Measurements from ENCODE around the gene CCDC127. TPM values are rescaled to one million over a fixed set of nuclear protein-coding genes. Genes with fewer than 3 reads are reported as not detected.

The CCDC127 gene
- polyA plus RNA-seq, 3 donors, result 0.68 to 1.5 (median 0.85) TPM

- peaks cover 46 to 47% of the 10 kb centered on the region in 2 donors for H3K36me3 Mint-ChIP-seq
- Histone ChIP-seq H3K9me3 (replicated peaks in 1 of 2; ENCODE audit: control insufficient read depth in 1 of 2, insufficient read depth in 1 of 2, low read length in 2 of 2) (no peaks in the 10 kb centered on the region), H3K27me3 (ENCODE audit: control insufficient read depth in 2 of 2, insufficient read depth in 2 of 2, low read length in 2 of 2) (no peaks in the 10 kb centered on the region), H3K27ac (ENCODE audit: low read depth in 1 of 2, low read length in 2 of 2) (no peak overlapping the region), H3K79me2 (ENCODE audit: insufficient read depth, low read length) (no peaks in the 10 kb centered on the region), H2AFZ (ENCODE audit: insufficient read depth, low read depth, low read length, poor library complexity, severe bottlenecking) (no peak overlapping the region), H3K4me1 (ENCODE audit: control insufficient read depth in 1 of 2, insufficient read depth in 2 of 2, low read length in 2 of 2) (no peaks in the 10 kb centered on the region), H3K36me3 (replicated peaks in 1 of 2; ENCODE audit: control insufficient read depth in 1 of 2, insufficient read depth in 2 of 2, low read length in 2 of 2) (peaks cover 22 to 56% of the 10 kb centered on the region in 2 donors), H4K20me1 (ENCODE audit: insufficient read depth, low read length) (peaks cover 7% of the 10 kb centered on the region), H3K4me3 (replicated peaks in 1 of 3; ENCODE audit: low read depth in 2 of 3, low read length in 3 of 3) (no peak overlapping the region), H3K4me2 (replicated peaks; ENCODE audit: extremely low read depth, low read length, poor library complexity, severe bottlenecking) (no peak overlapping the region), H3K9ac (ENCODE audit: insufficient read depth, low read length, poor library complexity, severe bottlenecking) (no peak overlapping the region)
- no peaks in the 10 kb centered on the region for H3K4me1 Mint-ChIP-seq
- no peak overlapping the region for H3K27ac Mint-ChIP-seq
- 97% methylated on average over 8 of the region's 11 CpGs for WGBS (ENCODE audit: insufficient coverage)
- DNase-seq, result no peak
- TF ChIP-seq CTCF (IDR thresholded peaks at IDR 0.05), result no peak
- H3K9me3 Mint-ChIP-seq, result no peaks in the 10 kb centered on the region
- H3K27me3 Mint-ChIP-seq (ENCODE audit: low read depth in 3 of 3), result peaks cover 0 to 2% (median 0%) of the 10 kb centered on the region in 3 donors
- H3K4me3 Mint-ChIP-seq, result no peak overlapping the region
- intact Hi-C loops (cut with micrococcal nuclease), result no loop called here
These were observed 11.5 kb downstream of the CCDC127 start for GRCh38 chr5:206406-206805.

DNA sequence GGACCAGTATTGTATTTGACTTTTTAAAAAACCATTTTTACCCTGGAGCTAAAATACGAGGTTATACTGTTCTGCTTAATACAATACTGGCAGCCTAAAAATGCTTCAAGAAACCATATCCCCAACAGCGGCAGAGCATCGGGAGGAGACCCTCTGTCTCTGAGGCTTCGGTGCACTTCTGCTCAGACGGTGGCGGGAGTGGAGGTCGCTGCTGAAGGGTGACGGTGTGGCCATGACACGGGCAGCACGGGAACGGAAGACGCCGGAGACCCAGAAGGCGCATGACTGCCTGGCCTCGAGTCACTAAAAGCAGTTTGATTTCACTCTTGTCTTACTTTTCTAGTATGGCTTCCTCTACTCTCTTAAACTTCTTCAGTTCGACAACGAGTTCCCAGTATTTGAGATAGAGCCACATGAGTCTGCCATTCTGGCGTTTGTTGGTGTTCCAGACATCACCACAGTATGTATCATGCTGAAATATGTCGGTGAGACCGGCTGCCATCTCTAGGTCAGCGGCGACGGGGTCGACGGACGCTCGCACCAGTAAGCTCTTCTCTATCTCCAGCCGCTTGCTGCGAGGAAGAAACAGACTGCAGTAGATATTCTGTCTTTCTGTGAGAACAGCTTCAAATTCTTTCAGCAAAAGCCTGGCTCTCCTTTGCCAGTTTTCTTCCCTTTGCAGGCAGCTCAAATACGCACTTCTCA lies 12.8 kb downstream of the CCDC127 start:
- H3K9me3 Mint-ChIP-seq, result no peaks in the 10 kb centered on the region
- Histone ChIP-seq H3K36me3 (replicated peaks in 1 of 2; ENCODE audit: control insufficient read depth in 1 of 2, insufficient read depth in 2 of 2, low read length in 2 of 2) (peaks cover 22 to 56% of the 10 kb centered on the region in 2 donors), H3K9me3 (replicated peaks in 1 of 2; ENCODE audit: control insufficient read depth in 1 of 2, insufficient read depth in 1 of 2, low read length in 2 of 2) (no peaks in the 10 kb centered on the region), H3K79me2 (ENCODE audit: insufficient read depth, low read length) (no peaks in the 10 kb centered on the region), H3K27me3 (ENCODE audit: control insufficient read depth in 2 of 2, insufficient read depth in 2 of 2, low read length in 2 of 2) (no peaks in the 10 kb centered on the region), H3K9ac (ENCODE audit: insufficient read depth, low read length, poor library complexity, severe bottlenecking) (no peak overlapping the region), H3K4me1 (ENCODE audit: control insufficient read depth in 1 of 2, insufficient read depth in 2 of 2, low read length in 2 of 2) (no peaks in the 10 kb centered on the region), H3K4me3 (replicated peaks in 1 of 3; ENCODE audit: low read depth in 2 of 3, low read length in 3 of 3) (no peak overlapping the region), H2AFZ (ENCODE audit: insufficient read depth, low read depth, low read length, poor library complexity, severe bottlenecking) (no peak overlapping the region), H3K27ac (ENCODE audit: low read depth in 1 of 2, low read length in 2 of 2) (no peak overlapping the region), H4K20me1 (ENCODE audit: insufficient read depth, low read length) (peaks cover 5% of the 10 kb centered on the region), H3K4me2 (replicated peaks; ENCODE audit: extremely low read depth, low read length, poor library complexity, severe bottlenecking) (no peak overlapping the region)
- peak overlapping the region in 1 of 7 donors; percentile 39 for H3K27ac Mint-ChIP-seq
- WGBS (ENCODE audit: insufficient coverage), result 98% methylated on average over 30 of the region's 30 CpGs
- no peak for DNase-seq
- peaks cover 46 to 47% of the 10 kb centered on the region in 2 donors for H3K36me3 Mint-ChIP-seq
- no peaks in the 10 kb centered on the region for H3K4me1 Mint-ChIP-seq
- intact Hi-C loops (cut with micrococcal nuclease), result no loop called here
- no peak for TF ChIP-seq CTCF (IDR thresholded peaks at IDR 0.05)
- H3K27me3 Mint-ChIP-seq (ENCODE audit: low read depth in 3 of 3), result peaks cover 0 to 2% (median 0%) of the 10 kb centered on the region in 3 donors
- H3K4me3 Mint-ChIP-seq, result no peak overlapping the region

All from CD14-positive monocyte (primary cell).